BLaER1 (cell line): ENCODE data around the gene PARP1.
A peak's percentile ranks its signal among the peaks of the same experiment; 100 is the strongest.
"Not testable (repeated sequence)": the region's sequence is repeated elsewhere in the genome, so short reads cannot be mapped to it uniquely, and the experiment has no call there.

Experiments
- H3K27ac ChIP-seq: shearing (Covaris generic); formaldehyde crosslinking; 2 replicates; pipeline ENCODE4 v1.8.1; 2022
- H3K27me3 ChIP-seq: shearing (Covaris generic); formaldehyde crosslinking; 2 replicates; pipeline ENCODE4 v1.8.1; 2022
- H3K36me3 ChIP-seq: shearing (Covaris generic); formaldehyde crosslinking; 2 replicates; pipeline ENCODE4 v1.8.1; 2022
- H3K4me1 ChIP-seq: shearing (Covaris generic); formaldehyde crosslinking; 2 replicates; pipeline ENCODE4 v1.8.1; 2022
- H3K4me2 ChIP-seq: shearing (Covaris generic); formaldehyde crosslinking; 2 replicates; pipeline ENCODE4 v1.8.1; 2022
- H3K4me3 ChIP-seq: shearing (Covaris generic); formaldehyde crosslinking; 2 replicates; pipeline ENCODE4 v1.8.1; 2022
- H3K9ac ChIP-seq: shearing (Covaris generic); formaldehyde crosslinking; 2 replicates; pipeline ENCODE4 v1.8.1; 2022
- H3K9me3 ChIP-seq: shearing (Covaris generic); formaldehyde crosslinking; 2 replicates; pipeline ENCODE4 v1.8.1; 2022
- H4K20me1 ChIP-seq: shearing (Covaris generic); formaldehyde crosslinking; 2 replicates; pipeline ENCODE4 v1.8.1; 2022
- Cebpa-rat ChIP-seq: shearing (Covaris generic); IDR thresholded peaks from 2 replicates; pipeline ENCODE4 v1.8.1; 2022

PARP1 gene

GRCh38 chr1:226429858-226430715 is 22.2 kb upstream of the PARP1 start:
- H4K20me1 ChIP-seq = no peaks in the 10 kb centered on the region

GRCh38 chr1:226428791-226429461 is 21.0 kb upstream of the PARP1 start:
- Histone ChIP-seq H3K9ac (peak overlapping the region; percentile 16; the same call in 1 of the 2 replicates), H3K4me3 (no peak overlapping the region), H4K20me1 (no peaks in the 10 kb centered on the region), H3K4me2 (peak overlapping the region; percentile 77), H3K36me3 (no peaks in the 10 kb centered on the region), H3K27ac (peak overlapping the region; percentile 44; the same call in 1 of the 2 replicates), H3K9me3 (peaks cover 7% of the 10 kb centered on the region; the same call in 1 of the 2 replicates), H3K27me3 (no peaks in the 10 kb centered on the region), H3K4me1 (peaks cover 74% of the 10 kb centered on the region)
- no peak for TF ChIP-seq Cebpa-rat

More at GRCh38 chr1:226429858-226430715, 22.2 kb upstream of the PARP1 start:
- no peaks in the 10 kb centered on the region for H3K36me3 ChIP-seq
- no peak overlapping the region for H3K4me3 ChIP-seq
- no peak for TF ChIP-seq Cebpa-rat
- H3K4me1 ChIP-seq = peaks cover 80% of the 10 kb centered on the region
- H3K9ac ChIP-seq = no peak overlapping the region
- H3K4me2 ChIP-seq = peak overlapping the region; percentile 77
- peaks cover 7% of the 10 kb centered on the region; the same call in 1 of the 2 replicates for H3K9me3 ChIP-seq
- H3K27me3 ChIP-seq = no peaks in the 10 kb centered on the region
- H3K27ac ChIP-seq = 0 out of 2 replicates have a peak overlapping the region, but pooled peaks have one; percentile 26

GRCh38 chr1:226428348-226428747 is 20.5 kb upstream of the PARP1 start:
- Histone ChIP-seq H3K27ac (peak overlapping the region; percentile 44; the same call in 1 of the 2 replicates), H3K9me3 (peaks cover 7% of the 10 kb centered on the region; the same call in 1 of the 2 replicates), H4K20me1 (no peaks in the 10 kb centered on the region), H3K4me3 (no peak overlapping the region), H3K4me1 (peaks cover 69% of the 10 kb centered on the region), H3K4me2 (peak overlapping the region; percentile 77), H3K27me3 (no peaks in the 10 kb centered on the region), H3K9ac (peak overlapping the region; percentile 16; the same call in 1 of the 2 replicates), H3K36me3 (no peaks in the 10 kb centered on the region)
- no peak for TF ChIP-seq Cebpa-rat

- peak overlapping the region; percentile 26; the same call in 1 of the 2 replicates for H3K27ac ChIP-seq
- H3K4me1 ChIP-seq = peaks cover 57% of the 10 kb centered on the region
- no peaks in the 10 kb centered on the region for H3K36me3 ChIP-seq
- 0 out of 2 replicates have a peak overlapping the region, but pooled peaks have one; percentile 77 for H3K4me2 ChIP-seq
- no peak for TF ChIP-seq Cebpa-rat
- no peak overlapping the region for H3K9ac ChIP-seq
- H3K9me3 ChIP-seq = peaks cover 7% of the 10 kb centered on the region; the same call in 1 of the 2 replicates
- no peaks in the 10 kb centered on the region for H4K20me1 ChIP-seq
- no peak overlapping the region for H3K4me3 ChIP-seq
- no peaks in the 10 kb centered on the region for H3K27me3 ChIP-seq
Measured at GRCh38 chr1:226427131-226427530, 19.2 kb upstream of the PARP1 start.

- H3K4me2 ChIP-seq = peak overlapping the region; percentile 75; the same call in 1 of the 2 replicates
Measured at GRCh38 chr1:226426395-226426794, 18.5 kb upstream of the PARP1 start.

GRCh38 chr1:226425431-226426031 is 17.6 kb upstream of the PARP1 start:
- peaks cover 7% of the 10 kb centered on the region; the same call in 1 of the 2 replicates for H3K9me3 ChIP-seq
- no peaks in the 10 kb centered on the region for H3K27me3 ChIP-seq
- no peak overlapping the region for H3K27ac ChIP-seq
- peak overlapping the region; percentile 75 for H3K4me2 ChIP-seq
- no peak overlapping the region for H3K9ac ChIP-seq
- H4K20me1 ChIP-seq = no peaks in the 10 kb centered on the region
- peaks cover 57% of the 10 kb centered on the region for H3K4me1 ChIP-seq
- no peaks in the 10 kb centered on the region for H3K36me3 ChIP-seq
- H3K4me3 ChIP-seq = peak overlapping the region; percentile 51
- TF ChIP-seq Cebpa-rat = no peak

More at GRCh38 chr1:226426395-226426794, 18.5 kb upstream of the PARP1 start:
- H3K27me3 ChIP-seq, H4K20me1 ChIP-seq, H3K4me3 ChIP-seq, H3K27ac ChIP-seq, H3K36me3 ChIP-seq, H3K9me3 ChIP-seq, H3K9ac ChIP-seq: not testable (repeated sequence)
- H3K4me1 ChIP-seq = peaks cover 57% of the 10 kb centered on the region

GRCh38 chr1:226425004-226425378 is 17.1 kb upstream of the PARP1 start:
- H3K4me1 ChIP-seq = peaks cover 55% of the 10 kb centered on the region
- H4K20me1 ChIP-seq = no peaks in the 10 kb centered on the region
- no peak for TF ChIP-seq Cebpa-rat
- H3K27me3 ChIP-seq = no peaks in the 10 kb centered on the region
- no peaks in the 10 kb centered on the region for H3K36me3 ChIP-seq
- H3K4me3 ChIP-seq = peak overlapping the region; percentile 51
- H3K4me2 ChIP-seq = peak overlapping the region; percentile 75
- no peak overlapping the region for H3K27ac ChIP-seq
- peaks cover 7% of the 10 kb centered on the region; the same call in 1 of the 2 replicates for H3K9me3 ChIP-seq
- no peak overlapping the region for H3K9ac ChIP-seq

GRCh38 chr1:226424221-226425003 is 16.5 kb upstream of the PARP1 start:
- Histone ChIP-seq H3K27me3 (no peaks in the 10 kb centered on the region), H3K9ac (no peak overlapping the region), H3K9me3 (peaks cover 7% of the 10 kb centered on the region; the same call in 1 of the 2 replicates), H3K4me2 (peak overlapping the region; percentile 75), H4K20me1 (no peaks in the 10 kb centered on the region), H3K36me3 (no peaks in the 10 kb centered on the region), H3K4me1 (peaks cover 54% of the 10 kb centered on the region), H3K27ac (no peak overlapping the region), H3K4me3 (no peak overlapping the region)
- TF ChIP-seq Cebpa-rat = no peak

GRCh38 chr1:226422478-226422877 is 14.6 kb upstream of the PARP1 start:
- Histone ChIP-seq H3K27me3 (no peaks in the 10 kb centered on the region), H3K9ac (no peak overlapping the region), H4K20me1 (no peaks in the 10 kb centered on the region), H3K4me3 (no peak overlapping the region), H3K36me3 (no peaks in the 10 kb centered on the region), H3K4me2 (no peak overlapping the region), H3K27ac (no peak overlapping the region), H3K9me3 (peaks cover 7% of the 10 kb centered on the region; the same call in 1 of the 2 replicates), H3K4me1 (peaks cover 46% of the 10 kb centered on the region)
- TF ChIP-seq Cebpa-rat = no peak
